ENCODE data around the gene CDK5.

DNA sequence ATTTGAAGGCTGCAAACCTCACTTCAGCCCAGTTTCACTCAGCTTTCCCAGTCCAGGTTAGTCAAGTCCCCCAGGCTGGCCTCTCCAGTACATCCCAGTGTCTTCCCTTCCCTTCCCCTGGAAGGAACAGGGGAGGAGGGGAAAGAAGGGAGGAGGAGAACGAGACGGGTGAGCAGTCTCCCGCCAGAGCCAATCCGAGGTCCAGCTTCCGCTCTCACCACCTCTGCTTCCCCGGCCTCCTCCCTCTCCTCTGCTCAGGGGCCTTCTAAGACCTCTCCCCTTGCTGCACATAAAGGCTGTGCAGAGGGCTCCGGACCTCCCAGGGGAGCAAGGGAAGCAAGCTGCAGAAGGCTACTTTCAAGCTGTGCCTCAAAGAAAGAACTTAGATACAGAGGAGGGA is 37.5 kb downstream of the CDK5 start:
- TF ChIP-seq, protein P1, sequence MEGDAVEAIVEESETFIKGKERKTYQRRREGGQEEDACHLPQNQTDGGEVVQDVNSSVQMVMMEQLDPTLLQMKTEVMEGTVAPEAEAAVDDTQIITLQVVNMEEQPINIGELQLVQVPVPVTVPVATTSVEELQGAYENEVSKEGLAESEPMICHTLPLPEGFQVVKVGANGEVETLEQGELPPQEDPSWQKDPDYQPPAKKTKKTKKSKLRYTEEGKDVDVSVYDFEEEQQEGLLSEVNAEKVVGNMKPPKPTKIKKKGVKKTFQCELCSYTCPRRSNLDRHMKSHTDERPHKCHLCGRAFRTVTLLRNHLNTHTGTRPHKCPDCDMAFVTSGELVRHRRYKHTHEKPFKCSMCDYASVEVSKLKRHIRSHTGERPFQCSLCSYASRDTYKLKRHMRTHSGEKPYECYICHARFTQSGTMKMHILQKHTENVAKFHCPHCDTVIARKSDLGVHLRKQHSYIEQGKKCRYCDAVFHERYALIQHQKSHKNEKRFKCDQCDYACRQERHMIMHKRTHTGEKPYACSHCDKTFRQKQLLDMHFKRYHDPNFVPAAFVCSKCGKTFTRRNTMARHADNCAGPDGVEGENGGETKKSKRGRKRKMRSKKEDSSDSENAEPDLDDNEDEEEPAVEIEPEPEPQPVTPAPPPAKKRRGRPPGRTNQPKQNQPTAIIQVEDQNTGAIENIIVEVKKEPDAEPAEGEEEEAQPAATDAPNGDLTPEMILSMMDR (IDR thresholded peaks at IDR 0.05; ENCODE audit: low read length), result no peak
- no peak for TF ChIP-seq EZH2 (IDR thresholded peaks at IDR 0.05; ENCODE audit: borderline replicate concordance, low read length)
